OCI-LY3 (cell line): ENCODE results near the gene FRMD1.

Experiments
- H2AFZ ChIP-seq: fragments of 200-600, 300-600 bp; shearing (Covaris generic); 2 replicates; pipeline ENCODE4 v1.6.0; 2014; ENCODE audit warnings: antibody characterized with exemption, low read depth, low read length
- H3K27ac ChIP-seq: fragments of 200-600, 300-600 bp; sonication (generic); 2 replicates; pipeline ENCODE4 v1.5.1; 2014; ENCODE audit warnings: mild to moderate bottlenecking, low read length, moderate library complexity, mixed read lengths
- H3K27me3 ChIP-seq: fragments of 200-600, 300-600 bp; sonication (generic); 2 replicates; pipeline ENCODE4 v1.6.1; 2014; ENCODE audit warnings: low read depth, low read length, mixed read lengths
- H3K36me3 ChIP-seq: fragments of 200-600, 300-600 bp; sonication (generic); replicated peaks from 2 replicates; pipeline ENCODE3; 2014; ENCODE audit warnings: low read depth, low read length, mixed read lengths
- H3K4me1 ChIP-seq: fragments of 300-600, 200-600 bp; sonication (generic); 2 replicates; pipeline ENCODE4 v1.6.1; 2014; ENCODE audit warnings: low read length, mixed read lengths
- H3K4me2 ChIP-seq: fragments of 200-600, 300-600 bp; sonication (generic); 2 replicates; pipeline ENCODE4 v1.6.1; 2014; ENCODE audit warnings: low read length, mixed read lengths
- H3K4me3 ChIP-seq: fragments of 300-600, 200-600 bp; sonication (generic); 2 replicates; pipeline ENCODE4 v1.5.1; 2014; ENCODE audit warnings: antibody characterized with exemption, mild to moderate bottlenecking, low read length, moderate library complexity
- H3K79me2 ChIP-seq: fragments of 300-600, 200-600 bp; shearing (Covaris generic); 2 replicates; pipeline ENCODE4 v1.6.1; 2014; ENCODE audit warnings: mild to moderate bottlenecking, low read length, mixed read lengths
- H3K9ac ChIP-seq: fragments of 300-600, 200-600 bp; shearing (Covaris generic); 2 replicates; pipeline ENCODE4 v1.6.0; 2014; ENCODE audit warnings: mild to moderate bottlenecking, low read length, moderate library complexity
- H3K9me3 ChIP-seq: fragments of 200-600, 300-600 bp; shearing (Covaris generic); 2 replicates; pipeline ENCODE4 v1.6.1; 2014; ENCODE audit warnings: low read length, mixed read lengths; ENCODE audit not compliant: insufficient read depth
- H4K20me1 ChIP-seq: fragments of 200-600, 300-600 bp; sonication (generic); 2 replicates; pipeline ENCODE4 v1.6.1; 2016; ENCODE audit warnings: low read length, mixed read lengths; ENCODE audit not compliant: insufficient read depth
- CTCF ChIP-seq: fragments of 200-600, 300-600 bp; sonication (generic); IDR thresholded peaks from 2 replicates; pipeline ENCODE4 v1.5.1; 2014; ENCODE audit warnings: antibody characterized with exemption, low read length, low read depth
- EZH2phosphoT487 ChIP-seq: fragments of 200-600 bp; shearing (Covaris generic); IDR thresholded peaks from 2 replicates; pipeline ENCODE4 v1.6.1; 2018; ENCODE audit warnings: antibody characterized with exemption, mixed run types, low read depth

Gene FRMD1

GRCh38 chr6:168004945-168005344 is 74.1 kb downstream of the FRMD1 start:
- TF ChIP-seq EZH2phosphoT487 (no peak), CTCF (no peak)
- H3K9ac ChIP-seq = no peak overlapping the region
- H3K27me3 ChIP-seq = no peaks in the 10 kb centered on the region
- H3K79me2 ChIP-seq = no peaks in the 10 kb centered on the region
- no peaks in the 10 kb centered on the region for H4K20me1 ChIP-seq
- peaks cover under 1% of the 10 kb centered on the region for H3K4me1 ChIP-seq
- no peaks in the 10 kb centered on the region for H3K9me3 ChIP-seq
- H3K36me3 ChIP-seq = no peaks in the 10 kb centered on the region
- no peak overlapping the region for H3K4me2 ChIP-seq
- H3K27ac ChIP-seq = no peak overlapping the region
- H2AFZ ChIP-seq = no peak overlapping the region
- no peak overlapping the region for H3K4me3 ChIP-seq

GRCh38 chr6:168004023-168004422 is 75.0 kb downstream of the FRMD1 start:
- Histone ChIP-seq H3K9ac (no peak overlapping the region), H3K79me2 (no peaks in the 10 kb centered on the region), H3K9me3 (no peaks in the 10 kb centered on the region), H3K4me1 (peaks cover 10% of the 10 kb centered on the region), H3K27ac (no peak overlapping the region), H2AFZ (no peak overlapping the region), H4K20me1 (no peaks in the 10 kb centered on the region), H3K36me3 (no peaks in the 10 kb centered on the region), H3K4me3 (no peak overlapping the region), H3K27me3 (no peaks in the 10 kb centered on the region), H3K4me2 (no peak overlapping the region)
- no peak for TF ChIP-seq CTCF
